PC-9 (cell line): ENCODE data around the gene HDDC3.

ENCODE experiments used
- EZH2 ChIP-seq: fragments of 200-600 bp; sonication (generic); IDR thresholded peaks from 2 replicates; pipeline ENCODE4 v1.8.0; 2017; ENCODE audit warnings: antibody characterized with exemption, low read depth
- TF ChIP-seq, protein P1 (sequence below): fragments of 200-600 bp; sonication (generic); conservative IDR thresholded peaks from 2 replicates; pipeline ENCODE4 v1.6.1; 2017; ENCODE audit warnings: mixed run types, antibody characterized with exemption, mild to moderate bottlenecking, moderate library complexity

DNA sequence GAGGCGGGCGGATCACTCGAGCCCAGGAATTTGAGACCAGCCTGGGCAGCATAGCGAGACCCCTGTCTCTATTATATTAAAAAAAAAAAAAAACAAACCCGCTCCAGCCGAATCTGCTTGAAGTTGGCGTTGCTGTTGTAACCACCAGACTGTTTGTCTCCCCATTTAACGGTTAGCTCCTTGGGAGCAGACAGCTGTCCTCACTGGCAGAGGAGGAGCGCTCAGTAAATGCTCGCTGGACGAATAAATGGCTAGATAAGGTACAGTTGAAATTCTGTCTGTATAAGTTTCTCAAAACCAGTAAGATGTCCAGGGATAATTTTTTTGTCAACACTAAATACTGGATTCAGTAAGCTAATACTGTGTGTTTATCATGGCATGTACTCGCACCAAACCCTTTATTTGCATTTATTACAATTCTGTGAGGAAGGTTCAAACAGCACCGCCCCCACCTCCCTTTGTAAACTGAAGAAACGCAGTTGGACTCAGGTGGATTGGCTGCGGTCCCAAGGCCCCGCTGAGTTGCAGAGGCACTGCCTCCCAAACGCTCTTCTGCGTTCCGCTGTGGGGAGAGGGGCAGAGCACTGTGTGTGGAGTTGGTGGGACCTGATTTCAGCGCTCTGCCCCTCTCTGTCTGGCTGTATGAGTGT, 23.4 kb upstream of the HDDC3 start:
- TF ChIP-seq, protein P1, sequence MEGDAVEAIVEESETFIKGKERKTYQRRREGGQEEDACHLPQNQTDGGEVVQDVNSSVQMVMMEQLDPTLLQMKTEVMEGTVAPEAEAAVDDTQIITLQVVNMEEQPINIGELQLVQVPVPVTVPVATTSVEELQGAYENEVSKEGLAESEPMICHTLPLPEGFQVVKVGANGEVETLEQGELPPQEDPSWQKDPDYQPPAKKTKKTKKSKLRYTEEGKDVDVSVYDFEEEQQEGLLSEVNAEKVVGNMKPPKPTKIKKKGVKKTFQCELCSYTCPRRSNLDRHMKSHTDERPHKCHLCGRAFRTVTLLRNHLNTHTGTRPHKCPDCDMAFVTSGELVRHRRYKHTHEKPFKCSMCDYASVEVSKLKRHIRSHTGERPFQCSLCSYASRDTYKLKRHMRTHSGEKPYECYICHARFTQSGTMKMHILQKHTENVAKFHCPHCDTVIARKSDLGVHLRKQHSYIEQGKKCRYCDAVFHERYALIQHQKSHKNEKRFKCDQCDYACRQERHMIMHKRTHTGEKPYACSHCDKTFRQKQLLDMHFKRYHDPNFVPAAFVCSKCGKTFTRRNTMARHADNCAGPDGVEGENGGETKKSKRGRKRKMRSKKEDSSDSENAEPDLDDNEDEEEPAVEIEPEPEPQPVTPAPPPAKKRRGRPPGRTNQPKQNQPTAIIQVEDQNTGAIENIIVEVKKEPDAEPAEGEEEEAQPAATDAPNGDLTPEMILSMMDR, result no peak
- no peak for TF ChIP-seq EZH2
